HG02852 (cell line): Measurements from ENCODE around the gene HJURP.

Source experiments
- ATAC-seq: cut with Tn5 transposase; IDR thresholded peaks from one replicate; pipeline ENCODE4 v1.9.1; 2021; ENCODE audit warnings: mild to moderate bottlenecking, moderate library complexity; ENCODE audit not compliant: unreplicated experiment

The HJURP gene

GRCh38 chr2:233816334-233816733 is 38.0 kb downstream of the HJURP start:
- ATAC-seq = no peak

- ATAC-seq = no peak
Observed at GRCh38 chr2:233815861-233816260, 38.5 kb downstream of the HJURP start.

GRCh38 chr2:233814056-233814835 is 40.1 kb downstream of the HJURP start:
- no peak for ATAC-seq

- no peak for ATAC-seq
Observed at GRCh38 chr2:233813236-233814055, 40.9 kb downstream of the HJURP start.

GRCh38 chr2:233811732-233812131 is 42.6 kb downstream of the HJURP start:
- ATAC-seq = no peak

GRCh38 chr2:233811087-233811486 is 43.2 kb downstream of the HJURP start:
- no peak for ATAC-seq

- ATAC-seq = no peak
Observed at GRCh38 chr2:233810385-233810784, 44.0 kb downstream of the HJURP start.

GRCh38 chr2:233807966-233808935 is 46.1 kb downstream of the HJURP start:
- ATAC-seq = no peak

- ATAC-seq = no peak
Observed at GRCh38 chr2:233807215-233807865, 47.0 kb downstream of the HJURP start.

- no peak for ATAC-seq
Observed at GRCh38 chr2:233803994-233804393, 50.3 kb downstream of the HJURP start.

- ATAC-seq = no peak
Observed at GRCh38 chr2:233803292-233803911, 50.9 kb downstream of the HJURP start.

GRCh38 chr2:233802132-233802815 is 52.1 kb downstream of the HJURP start:
- no peak for ATAC-seq

GRCh38 chr2:233801357-233802131 is 52.8 kb downstream of the HJURP start:
- no peak for ATAC-seq

GRCh38 chr2:233800208-233800607 is 54.1 kb downstream of the HJURP start:
- no peak for ATAC-seq

- no peak for ATAC-seq
Observed at GRCh38 chr2:233799716-233800115, 54.6 kb downstream of the HJURP start.

- ATAC-seq = no peak
Observed at GRCh38 chr2:233799087-233799665, 55.2 kb downstream of the HJURP start.

- ATAC-seq = no peak
Observed at GRCh38 chr2:233798335-233799086, 55.8 kb downstream of the HJURP start.

- no peak for ATAC-seq
Observed at GRCh38 chr2:233796254-233796653, 58.1 kb downstream of the HJURP start.
